Body of pancreas (tissue), 4 donors: Measurements from ENCODE around the gene CXCR4.

Experiments
- CTCF ChIP-seq, 7 experiments: fragments of 450-650 bp in 4 of 7; fragments of 200-600 bp in 3 of 7; sonication (generic) in 3 of 7; IDR thresholded peaks; one replicate each; pipeline ENCODE4 v1.5.1; 2016 to 2019; ENCODE audit warnings: antibody characterized with exemption in 7 of 7
- POLR2A ChIP-seq, 3 donors: fragments of 450-650 bp; IDR thresholded peaks; one replicate each; pipeline ENCODE4 v1.6.1; 2016; ENCODE audit warnings: antibody characterized with exemption in 3 of 3, mild to moderate bottlenecking in 2 of 3

- TF ChIP-seq CTCF (IDR thresholded peaks at IDR 0.05): no peak
- no peak for TF ChIP-seq POLR2A (IDR thresholded peaks at IDR 0.05)
These were observed 48.2 kb downstream of the CXCR4 start for GRCh38 chr2:136069773-136070172.
